Measurements from ENCODE around the gene MXI1. TPM values are rescaled to one million over a fixed set of nuclear protein-coding genes. Genes with fewer than 3 reads are reported as not detected.

MXI1 gene
- total RNA-seq, 4 donors from 2014 or later, result 32.3 to 40.0 (median 36.4) TPM

GRCh38 chr10:110258542-110258941, 51.1 kb downstream of the MXI1 start:
- DNase-seq (ENCODE audit: low spot score), result no peak
- no peak for TF ChIP-seq CTCF (IDR thresholded peaks at IDR 0.05)
- no peak for ATAC-seq (ENCODE audit: low FRiP score)

- no peak for TF ChIP-seq CTCF (IDR thresholded peaks at IDR 0.05)
- ATAC-seq (ENCODE audit: low FRiP score) (no peak), DNase-seq (ENCODE audit: low spot score) (no peak)
Observed at GRCh38 chr10:110259317-110259716, 51.9 kb downstream of the MXI1 start.

- ATAC-seq (ENCODE audit: low FRiP score), result no peak
- DNase-seq (ENCODE audit: low spot score), result no peak
- no peak for TF ChIP-seq CTCF (IDR thresholded peaks at IDR 0.05)
Observed at GRCh38 chr10:110260746-110261477, 53.5 kb downstream of the MXI1 start.

- no peak for DNase-seq (ENCODE audit: low spot score)
Observed at GRCh38 chr10:110263164-110263563, 55.8 kb downstream of the MXI1 start.

GRCh38 chr10:110265573-110266193, 58.3 kb downstream of the MXI1 start:
- no peak for DNase-seq (ENCODE audit: low spot score)
- no peak for ATAC-seq (ENCODE audit: low FRiP score)
- no peak for TF ChIP-seq CTCF (IDR thresholded peaks at IDR 0.05)

More at GRCh38 chr10:110263164-110263563, 55.8 kb downstream of the MXI1 start:
- TF ChIP-seq CTCF (IDR thresholded peaks at IDR 0.05), result no peak
- ATAC-seq (ENCODE audit: low FRiP score), result no peak

GRCh38 chr10:110267276-110267675, 59.9 kb downstream of the MXI1 start:
- ATAC-seq (ENCODE audit: low FRiP score), result no peak
- DNase-seq (ENCODE audit: low spot score), result no peak
- no peak for TF ChIP-seq CTCF (IDR thresholded peaks at IDR 0.05)

- DNase-seq (ENCODE audit: low spot score) (no peak), ATAC-seq (ENCODE audit: low FRiP score) (no peak)
- TF ChIP-seq CTCF (IDR thresholded peaks at IDR 0.05), result no peak
Observed at GRCh38 chr10:110268442-110268841, 61.0 kb downstream of the MXI1 start.

Data from omental fat pad (tissue), 4 donors.